H9 (cell line): ENCODE data around the gene SV2C. TPM values are rescaled to one million over a fixed set of nuclear protein-coding genes. Genes with fewer than 3 reads are reported as not detected.
A peak's percentile ranks its signal among the peaks of the same experiment; 100 is the strongest.

Experiments used
- DNase-seq: peaks from one replicate; pipeline ENCODE4 v3.0.0-alpha.2; 2017
- H2AFZ ChIP-seq: one replicate; pipeline ENCODE4 v1.6.1; 2013; ENCODE audit warnings: mild to moderate bottlenecking, low read length, control low read depth, moderate library complexity
- H2AK5ac ChIP-seq: 2 replicates; pipeline ENCODE4 v1.6.1; 2013; ENCODE audit warnings: low read length, control low read depth, mixed read lengths; ENCODE audit not compliant: insufficient read length
- H2BK120ac ChIP-seq: one replicate; pipeline ENCODE4 v1.6.1; 2013; ENCODE audit warnings: low read depth, mild to moderate bottlenecking, low read length, control low read depth, inconsistent platforms; ENCODE audit not compliant: poor library complexity, severe bottlenecking
- H2BK12ac ChIP-seq: 2 replicates; pipeline ENCODE4 v1.6.1; 2013; ENCODE audit warnings: low read length, control low read depth, mixed read lengths, low read depth; ENCODE audit not compliant: insufficient read length
- H2BK15ac ChIP-seq: 2 replicates; pipeline ENCODE4 v1.6.1; 2013; ENCODE audit warnings: low read depth, low read length, control low read depth
- H2BK20ac ChIP-seq: one replicate; pipeline ENCODE4 v1.6.1; 2013; ENCODE audit warnings: low read depth, mild to moderate bottlenecking, low read length, control low read depth, inconsistent platforms; ENCODE audit not compliant: poor library complexity, severe bottlenecking
- H2BK5ac ChIP-seq: 2 replicates; pipeline ENCODE4 v1.6.1; 2013; ENCODE audit warnings: low read length, control low read depth, mixed read lengths; ENCODE audit not compliant: insufficient read length
- H3K14ac ChIP-seq: 2 replicates; pipeline ENCODE4 v1.6.1; 2013; ENCODE audit warnings: low read length, control low read depth; ENCODE audit not compliant: insufficient read depth
- H3K18ac ChIP-seq: 2 replicates; pipeline ENCODE4 v1.6.1; 2013; ENCODE audit warnings: low read depth, mild to moderate bottlenecking, mixed read lengths, low read length, control low read depth; ENCODE audit not compliant: insufficient read length
- H3K23ac ChIP-seq: 2 replicates; pipeline ENCODE4 v1.6.1; 2013; ENCODE audit warnings: low read length, control low read depth, mixed read lengths, low read depth; ENCODE audit not compliant: insufficient read length
- H3K23me2 ChIP-seq: 2 replicates; pipeline ENCODE4 v1.6.1; 2013; ENCODE audit warnings: low read depth, mild to moderate bottlenecking, mixed read lengths, low read length, control low read depth; ENCODE audit not compliant: insufficient read length, poor library complexity, severe bottlenecking
- H3K27ac ChIP-seq: 2 replicates; pipeline ENCODE4 v1.5.1; 2013; ENCODE audit warnings: low read length, control low read depth, mixed read lengths, low read depth; ENCODE audit not compliant: insufficient read length
- H3K27me3 ChIP-seq: 2 replicates; pipeline ENCODE4 v1.6.1; 2013; ENCODE audit warnings: low read length, control low read depth, inconsistent platforms; ENCODE audit not compliant: insufficient read depth
- H3K4ac ChIP-seq: 2 replicates; pipeline ENCODE4 v1.6.1; 2013; ENCODE audit warnings: low read depth, mild to moderate bottlenecking, control low read depth, inconsistent platforms, low read length, moderate library complexity
- H3K4me1 ChIP-seq: 2 replicates; pipeline ENCODE4 v1.6.1; 2013; ENCODE audit warnings: low read length, control low read depth, inconsistent platforms; ENCODE audit not compliant: insufficient read depth
- H3K4me2 ChIP-seq: 2 replicates; pipeline ENCODE4 v1.6.1; 2013; ENCODE audit warnings: low read length, control low read depth, mixed read lengths; ENCODE audit not compliant: insufficient read length, insufficient read depth
- H3K56ac ChIP-seq: 2 replicates; pipeline ENCODE4 v1.6.1; 2013; ENCODE audit warnings: low read depth, mild to moderate bottlenecking, mixed read lengths, low read length, control low read depth; ENCODE audit not compliant: insufficient read length
- H3K79me1 ChIP-seq: 2 replicates; pipeline ENCODE4 v1.6.1; 2013; ENCODE audit warnings: low read depth, mild to moderate bottlenecking, moderate library complexity, low read length, control low read depth, inconsistent platforms; ENCODE audit not compliant: insufficient read depth, poor library complexity, severe bottlenecking
- H3K79me2 ChIP-seq: 2 replicates; pipeline ENCODE4 v1.6.1; 2013; ENCODE audit warnings: low read length, control low read depth, inconsistent platforms; ENCODE audit not compliant: insufficient read depth
- H3K9ac ChIP-seq: 2 replicates; pipeline ENCODE4 v1.6.1; 2013; ENCODE audit warnings: low read length, control low read depth, mixed read lengths; ENCODE audit not compliant: insufficient read length; ENCODE audit errors: extremely low read depth
- H3K9me3 ChIP-seq: one replicate; pipeline ENCODE4 v1.6.1; 2013; ENCODE audit warnings: low read depth, low read length, inconsistent platforms; ENCODE audit not compliant: control insufficient read depth
- H3T11ph ChIP-seq: one replicate; pipeline ENCODE4 v1.6.1; 2013; ENCODE audit warnings: mild to moderate bottlenecking, low read length, control low read depth, inconsistent platforms
- H4K20me1 ChIP-seq: one replicate; pipeline ENCODE4 v1.6.1; 2013; ENCODE audit not compliant: control insufficient read depth, insufficient read length, insufficient read depth
- H4K5ac ChIP-seq: 2 replicates; pipeline ENCODE4 v1.6.1; 2013; ENCODE audit warnings: low read depth, mild to moderate bottlenecking, mixed read lengths, low read length, control low read depth; ENCODE audit not compliant: insufficient read length
- H4K8ac ChIP-seq: replicated peaks from 2 replicates; pipeline ENCODE4 v1.6.1; 2013; ENCODE audit warnings: low read length, control low read depth, mixed read lengths, low read depth; ENCODE audit not compliant: insufficient read length
- H4K91ac ChIP-seq: 2 replicates; pipeline ENCODE4 v1.6.1; 2013; ENCODE audit warnings: low read depth, mild to moderate bottlenecking, moderate library complexity, mixed read lengths, low read length, control low read depth; ENCODE audit not compliant: insufficient read length
- H3K27ac Mint-ChIP-seq, 3 experiments: 2 replicates in 2 of 3; 3 replicates in 1 of 3; pipeline ENCODE4 v1.8.0; 2020 to 2021; ENCODE audit warnings: mixed read lengths in 3 of 3, mild to moderate bottlenecking in 1 of 3, moderate library complexity in 1 of 3
- H3K27me3 Mint-ChIP-seq: 2 replicates; pipeline ENCODE4 v1.8.0; 2021; ENCODE audit warnings: low read depth, mild to moderate bottlenecking, moderate library complexity, mixed read lengths
- H3K36me3 Mint-ChIP-seq, 3 experiments: 2 replicates in 2 of 3; 3 replicates in 1 of 3; pipeline ENCODE4 v1.8.0; 2020 to 2021; ENCODE audit warnings: low read depth in 3 of 3, mixed read lengths in 3 of 3; ENCODE audit not compliant: insufficient read depth in 1 of 3
- H3K4me1 Mint-ChIP-seq, 2 experiments: 2 replicates each; pipeline ENCODE4 v1.8.0; 2020; ENCODE audit warnings: mixed read lengths in 2 of 2
- H3K4me3 Mint-ChIP-seq, 2 experiments: 2 replicates in 1 of 2; 3 replicates in 1 of 2; pipeline ENCODE4 v1.8.0; 2020 to 2021; ENCODE audit warnings: mild to moderate bottlenecking in 2 of 2, mixed read lengths in 2 of 2, moderate library complexity in 1 of 2
- H3K9me3 Mint-ChIP-seq, 2 experiments: 2 replicates in 1 of 2; 3 replicates in 1 of 2; pipeline ENCODE4 v1.8.0; 2020; ENCODE audit warnings: mild to moderate bottlenecking in 2 of 2, mixed read lengths in 2 of 2, moderate library complexity in 1 of 2
- WGBS: extraction: QIAGEN DNeasy Blood & Tissue Kit; methylation state at CpG from one replicate; pipeline ENCODE4 v1.1.7; 2013; ENCODE audit warnings: missing lambda C conversion rate, low lambda C conversion rate, mixed read lengths; ENCODE audit not compliant: insufficient read length; ENCODE audit errors: extremely low coverage; 5-methylcytosine and 5-hydroxymethylcytosine counted together
- total RNA-seq: library from RNA; stranded (reverse); gene quantifications from 2 replicates; pipeline ENCODE4 v1.2.1, GENCODE V29; 2021
- TF ChIP-seq, protein P1 (sequence below): fragments of 200-600 bp; sonication (generic); conservative IDR thresholded peaks from 3 replicates; pipeline ENCODE4 v1.8.0; 2021; ENCODE audit warnings: antibody characterized with exemption, mild to moderate bottlenecking

SV2C gene
- total RNA-seq, 1 experiment from 2014 or later, result 0.09 TPM

DNA sequence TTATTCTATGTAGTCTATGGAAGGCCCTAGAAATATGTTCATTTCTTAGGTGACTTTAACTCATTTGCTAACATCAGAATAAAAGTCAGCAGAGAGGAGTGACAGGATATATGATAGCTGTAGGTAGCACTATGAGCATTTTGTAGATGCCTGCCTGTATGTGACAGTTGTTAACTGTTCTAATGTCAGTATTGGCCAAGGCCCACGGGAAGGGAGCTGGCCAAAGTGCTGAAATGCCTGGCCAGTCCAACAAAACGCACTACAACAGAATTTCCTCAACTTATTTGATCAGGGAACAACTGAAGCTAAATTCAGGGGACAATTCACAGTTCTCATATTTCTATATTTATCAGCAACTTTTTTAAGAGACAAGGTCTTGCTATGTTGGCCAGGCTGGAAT, 20.8 kb downstream of the SV2C start:
- Mint-ChIP-seq H3K27ac (no peak overlapping the region), H3K4me1 (no peaks in the 10 kb centered on the region; a peak in 1 of 4 replicates), H3K27me3 (peaks cover 20% of the 10 kb centered on the region), H3K36me3 (no peaks in the 10 kb centered on the region), H3K9me3 (no peaks in the 10 kb centered on the region), H3K4me3 (no peak overlapping the region)
- Histone ChIP-seq H4K8ac (no peak overlapping the region), H2BK20ac (no peak overlapping the region), H3K9ac (no peak overlapping the region), H3K9me3 (no peaks in the 10 kb centered on the region), H3K23ac (no peak overlapping the region), H3K4me2 (no peak overlapping the region), H3K14ac (no peak overlapping the region), H2AFZ (no peak overlapping the region), H2BK120ac (no peak overlapping the region), H3K27ac (no peak overlapping the region), H4K91ac (no peak overlapping the region), H3K79me2 (no peaks in the 10 kb centered on the region), H3K27me3 (no peaks in the 10 kb centered on the region), H3T11ph (no peak overlapping the region), H4K5ac (no peak overlapping the region), H3K4ac (no peak overlapping the region), H3K56ac (no peak overlapping the region), H2AK5ac (no peak overlapping the region), H3K4me1 (no peaks in the 10 kb centered on the region), H3K79me1 (no peaks in the 10 kb centered on the region), H3K18ac (no peak overlapping the region), H3K23me2 (no peaks in the 10 kb centered on the region), H4K20me1 (no peaks in the 10 kb centered on the region), H2BK12ac (no peak overlapping the region), H2BK5ac (no peak overlapping the region), H2BK15ac (no peak overlapping the region)
- no CpG with 5 or more reads among the region's 2 CpGs for WGBS
- peak; percentile 57 for DNase-seq
- TF ChIP-seq, protein P1, sequence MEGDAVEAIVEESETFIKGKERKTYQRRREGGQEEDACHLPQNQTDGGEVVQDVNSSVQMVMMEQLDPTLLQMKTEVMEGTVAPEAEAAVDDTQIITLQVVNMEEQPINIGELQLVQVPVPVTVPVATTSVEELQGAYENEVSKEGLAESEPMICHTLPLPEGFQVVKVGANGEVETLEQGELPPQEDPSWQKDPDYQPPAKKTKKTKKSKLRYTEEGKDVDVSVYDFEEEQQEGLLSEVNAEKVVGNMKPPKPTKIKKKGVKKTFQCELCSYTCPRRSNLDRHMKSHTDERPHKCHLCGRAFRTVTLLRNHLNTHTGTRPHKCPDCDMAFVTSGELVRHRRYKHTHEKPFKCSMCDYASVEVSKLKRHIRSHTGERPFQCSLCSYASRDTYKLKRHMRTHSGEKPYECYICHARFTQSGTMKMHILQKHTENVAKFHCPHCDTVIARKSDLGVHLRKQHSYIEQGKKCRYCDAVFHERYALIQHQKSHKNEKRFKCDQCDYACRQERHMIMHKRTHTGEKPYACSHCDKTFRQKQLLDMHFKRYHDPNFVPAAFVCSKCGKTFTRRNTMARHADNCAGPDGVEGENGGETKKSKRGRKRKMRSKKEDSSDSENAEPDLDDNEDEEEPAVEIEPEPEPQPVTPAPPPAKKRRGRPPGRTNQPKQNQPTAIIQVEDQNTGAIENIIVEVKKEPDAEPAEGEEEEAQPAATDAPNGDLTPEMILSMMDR, result no peak
